ENCODE measurements around the gene LRRC75A.

Gene LRRC75A

DNA sequence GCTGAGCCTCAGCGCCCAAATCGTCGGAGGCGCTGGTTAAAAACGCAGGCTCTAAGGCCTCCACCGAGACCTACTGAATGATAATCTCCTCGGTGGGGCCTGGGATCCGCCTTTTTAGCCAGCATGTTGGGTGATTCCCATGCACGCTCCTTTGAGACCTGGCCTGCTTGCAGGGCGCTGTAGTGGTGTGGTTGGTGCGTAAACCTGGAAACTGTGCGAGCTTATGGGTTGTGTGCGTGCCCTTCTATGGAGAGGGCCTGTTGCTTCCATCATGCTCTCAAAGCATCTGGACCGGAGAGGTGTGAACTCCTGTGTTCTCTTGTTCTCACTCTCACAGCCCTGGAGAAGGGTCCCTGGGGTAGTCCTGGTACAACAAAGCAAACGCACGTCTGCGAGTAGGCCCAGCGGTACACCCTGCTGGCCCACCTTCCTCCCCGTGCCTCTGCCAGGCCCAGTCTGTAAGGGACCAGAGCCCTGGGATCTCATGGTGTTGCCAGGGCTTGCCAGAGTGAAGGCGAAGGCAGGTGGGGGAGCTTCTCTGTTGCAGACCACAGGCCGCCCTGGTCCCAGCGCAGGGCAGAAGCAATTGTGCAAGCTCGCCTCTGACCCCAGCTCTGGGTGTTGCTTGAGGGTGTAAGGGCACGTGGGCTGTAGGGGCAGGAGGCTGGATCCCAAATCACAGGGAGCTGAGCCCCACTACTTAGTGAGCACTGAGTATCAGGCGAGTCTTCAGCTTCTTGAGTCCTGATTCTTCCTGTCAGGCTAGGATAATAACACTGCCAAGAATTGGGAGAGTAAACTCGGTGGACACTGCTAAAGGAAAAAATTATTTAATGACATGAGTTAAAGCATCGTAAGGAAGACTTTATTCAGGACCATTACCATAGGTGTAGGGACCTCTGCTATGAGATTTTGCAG is 879 bp upstream of the LRRC75A start:
- DNase-seq = no peak

DNA sequence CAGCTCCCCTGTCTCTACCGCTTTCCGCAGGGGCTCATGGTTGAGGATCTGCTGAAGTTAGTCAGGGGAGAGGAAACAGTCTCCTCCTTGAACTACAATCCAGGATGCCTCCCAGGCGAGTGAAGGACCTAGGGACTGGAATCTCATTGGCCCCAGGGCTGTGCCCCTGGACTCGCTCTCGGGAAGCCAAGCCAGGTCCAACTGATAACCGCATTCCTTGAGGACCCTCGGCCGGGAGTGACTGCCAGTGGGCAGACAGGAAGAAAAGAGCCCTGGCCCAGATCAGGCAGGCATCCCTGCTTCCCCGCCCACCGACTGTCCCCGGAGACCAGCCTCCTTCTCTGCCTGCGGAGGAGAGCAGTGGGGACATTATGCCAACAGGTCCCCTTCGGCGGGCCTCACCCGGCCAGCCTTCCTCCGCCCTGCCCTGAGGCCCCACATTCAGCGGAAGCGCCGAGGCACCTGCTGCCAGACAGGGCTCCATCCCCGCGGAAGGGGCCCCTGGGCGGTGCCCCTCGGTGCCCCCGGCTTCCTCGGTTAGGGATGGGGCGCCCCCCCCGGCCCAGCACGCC is 776 bp downstream of the LRRC75A start:
- DNase-seq = peak; percentile 64

DNA sequence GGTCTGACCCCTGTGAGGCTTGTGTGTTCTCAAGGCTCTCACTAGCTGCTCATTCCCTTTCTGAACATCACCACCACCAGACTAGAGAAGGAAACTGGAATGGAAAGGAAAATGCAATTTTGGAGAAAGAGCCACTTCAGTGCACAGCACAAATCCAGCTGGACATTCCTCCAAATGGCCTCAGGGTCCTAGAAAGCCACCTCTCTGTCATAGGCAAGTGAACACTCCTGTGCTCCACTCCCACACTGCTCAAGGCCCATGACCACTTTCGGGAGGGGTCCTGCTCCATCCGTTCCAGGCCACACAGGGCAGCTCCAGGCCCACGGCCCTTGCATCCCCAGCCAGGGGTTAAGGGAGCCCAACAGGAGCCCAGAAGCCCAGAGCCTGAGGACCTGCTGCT is 2.6 kb downstream of the LRRC75A start:
- DNase-seq = no peak

DNA sequence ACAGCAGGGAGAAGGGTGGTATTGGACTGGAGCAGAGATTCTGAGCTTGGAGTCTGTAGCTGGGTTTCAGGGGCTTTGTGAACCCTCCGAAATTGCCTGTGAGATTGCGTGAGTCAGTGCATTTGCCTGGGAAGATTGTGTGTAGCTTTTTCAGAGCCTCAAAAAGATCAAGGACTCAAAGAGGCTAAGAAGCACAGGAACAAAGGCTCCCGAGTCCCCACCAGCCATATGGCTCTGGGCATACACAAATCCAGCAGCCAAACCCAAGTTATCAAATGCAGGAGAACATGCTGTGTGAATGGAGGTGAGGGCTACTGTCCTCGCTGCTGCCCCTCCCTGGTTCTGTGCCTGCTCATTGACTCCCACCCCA is 3.0 kb downstream of the LRRC75A start:
- DNase-seq = no peak

DNA sequence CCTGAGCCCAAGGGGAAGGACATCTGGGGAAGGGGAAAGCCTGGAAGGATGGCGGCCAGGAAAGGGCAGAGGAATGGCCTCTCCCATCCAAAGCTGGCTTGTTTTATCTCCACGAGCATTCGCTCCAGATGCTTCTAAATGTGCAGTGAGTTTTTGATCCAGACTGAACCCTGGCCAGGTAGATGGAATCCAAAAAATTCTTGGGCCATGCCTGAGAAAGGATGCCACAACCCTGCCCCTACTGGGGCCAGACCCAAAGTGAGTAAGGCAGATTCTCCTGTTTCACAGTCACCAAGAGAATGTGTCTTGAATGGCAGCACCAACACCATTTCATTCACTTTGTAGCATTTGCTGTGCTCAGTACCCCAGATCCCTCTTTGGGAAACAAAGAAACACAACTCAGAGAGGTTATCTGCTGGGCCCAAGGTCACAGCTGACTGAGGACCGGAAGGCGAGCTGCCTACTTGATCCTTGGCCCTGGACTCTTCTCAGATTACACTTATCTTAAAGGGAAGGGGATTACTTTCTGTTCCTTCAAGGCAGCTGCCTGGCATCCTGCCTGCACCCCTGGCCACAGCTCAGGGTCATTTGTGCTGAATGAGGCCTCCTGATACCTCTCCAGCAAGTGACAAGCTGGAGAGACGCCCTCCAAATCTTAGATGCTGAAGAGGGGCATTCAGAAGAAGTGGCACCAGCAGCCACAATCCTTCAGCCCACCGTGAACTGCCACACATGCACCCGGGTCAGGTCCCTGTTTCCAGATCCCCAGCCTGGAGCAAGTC is 3.6 kb downstream of the LRRC75A start:
- DNase-seq = no peak

DNA sequence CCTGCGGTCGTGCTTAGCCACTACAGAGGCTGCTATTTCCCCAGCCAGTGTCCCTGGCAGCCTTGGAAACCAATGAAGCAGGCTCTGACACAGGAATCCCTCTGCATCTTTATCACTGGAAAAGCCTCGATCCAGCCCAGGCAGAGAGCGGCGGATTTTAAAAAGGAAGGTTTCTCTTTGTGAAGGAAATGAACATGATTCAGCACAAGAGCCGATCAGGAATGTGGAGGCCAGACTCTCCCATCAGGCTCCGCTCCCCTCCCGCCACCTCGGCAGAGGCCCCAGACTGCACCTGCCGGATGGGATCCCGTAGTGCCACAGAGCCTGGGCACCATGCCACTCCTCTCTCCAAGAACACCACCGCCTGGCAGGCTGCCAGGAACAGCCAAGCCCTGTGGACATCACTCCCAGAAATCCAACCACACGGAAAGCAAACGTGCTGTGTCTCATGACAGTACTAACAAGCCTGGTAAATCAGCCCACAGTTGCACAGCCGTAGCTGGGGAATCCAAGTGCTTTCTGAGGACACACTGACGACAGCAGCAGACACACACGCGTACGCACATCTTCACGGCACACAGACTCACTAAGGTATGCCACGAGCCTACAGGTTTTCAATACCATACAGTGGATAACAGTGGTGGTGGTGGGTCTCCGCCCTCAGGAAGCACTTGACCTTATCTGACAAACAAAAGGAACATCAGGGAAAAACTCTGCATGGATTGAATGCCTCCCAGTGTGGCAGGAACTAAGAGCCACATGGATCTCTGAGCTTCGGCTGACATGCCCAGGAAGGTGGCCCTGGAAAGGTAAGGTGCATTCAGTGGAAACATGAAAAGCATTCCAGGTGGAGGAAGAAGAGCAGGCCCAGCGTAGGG is 5.4 kb downstream of the LRRC75A start:
- DNase-seq = peak; percentile 45

DNA sequence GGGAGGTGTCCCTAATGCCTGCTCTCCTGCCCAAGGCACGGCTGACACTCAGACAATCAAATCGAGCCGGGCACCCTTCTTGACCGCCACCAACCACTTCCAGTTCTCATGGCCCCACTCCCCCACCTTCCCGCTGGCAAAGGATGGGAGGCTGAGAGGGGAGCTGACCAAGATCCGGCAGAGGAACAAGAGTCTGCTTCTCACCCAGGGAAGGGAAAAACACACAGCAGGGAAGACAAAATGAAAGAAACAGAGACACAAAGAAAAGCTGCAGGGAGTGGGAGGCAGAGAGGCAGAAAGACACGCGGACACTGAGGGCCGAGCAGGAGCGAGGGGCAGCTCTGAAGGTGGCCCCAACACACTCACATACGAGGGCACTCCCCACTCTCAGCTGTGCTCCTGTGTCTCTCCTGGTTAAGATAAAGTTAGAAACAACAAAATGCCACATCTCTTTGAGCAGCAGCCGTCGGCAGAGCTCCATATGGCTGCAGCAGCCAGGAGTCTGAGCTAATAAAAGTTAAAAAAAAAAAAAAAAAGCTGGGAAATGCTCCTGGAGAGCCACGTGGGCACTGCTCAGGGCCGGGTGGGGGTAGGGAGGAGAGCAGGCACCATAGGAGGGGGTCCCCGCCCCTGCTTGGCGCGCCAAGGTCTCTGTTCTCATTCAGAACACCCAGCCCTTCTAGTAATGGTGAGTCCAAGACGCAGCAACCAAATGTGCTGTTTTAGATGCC is 7.4 kb downstream of the LRRC75A start:
- DNase-seq = peak; percentile 38

DNA sequence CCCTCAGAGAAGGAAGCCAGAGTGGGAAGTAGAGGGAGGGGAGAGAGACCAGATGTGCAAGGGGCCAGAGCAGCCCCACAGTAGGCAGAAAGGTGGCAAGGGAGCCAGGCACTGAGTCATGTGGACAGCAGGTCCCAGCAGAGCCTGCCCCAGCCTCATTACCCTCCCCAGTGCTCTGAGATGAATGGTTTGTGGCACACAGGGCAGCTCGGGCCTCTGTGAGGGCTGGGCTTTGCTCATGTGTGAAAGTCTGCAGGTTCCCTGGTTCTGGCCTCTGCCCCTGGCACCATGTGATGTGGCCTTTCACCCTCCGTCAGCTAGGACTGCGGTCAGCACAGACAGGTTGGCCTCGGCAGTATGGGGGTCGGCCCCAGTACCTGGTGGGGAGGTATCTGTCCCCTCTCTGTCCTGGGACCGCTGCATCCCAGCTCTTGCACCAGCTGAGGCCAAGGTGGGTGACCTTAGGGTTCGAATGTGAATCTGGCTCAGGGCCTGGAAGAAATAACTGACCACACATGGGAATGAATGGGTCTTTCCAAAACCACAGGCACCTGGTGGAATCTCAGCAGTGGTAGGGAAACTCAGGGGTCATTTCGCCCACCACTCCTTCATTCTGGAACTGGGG is 8.9 kb downstream of the LRRC75A start:
- no peak for DNase-seq

DNA sequence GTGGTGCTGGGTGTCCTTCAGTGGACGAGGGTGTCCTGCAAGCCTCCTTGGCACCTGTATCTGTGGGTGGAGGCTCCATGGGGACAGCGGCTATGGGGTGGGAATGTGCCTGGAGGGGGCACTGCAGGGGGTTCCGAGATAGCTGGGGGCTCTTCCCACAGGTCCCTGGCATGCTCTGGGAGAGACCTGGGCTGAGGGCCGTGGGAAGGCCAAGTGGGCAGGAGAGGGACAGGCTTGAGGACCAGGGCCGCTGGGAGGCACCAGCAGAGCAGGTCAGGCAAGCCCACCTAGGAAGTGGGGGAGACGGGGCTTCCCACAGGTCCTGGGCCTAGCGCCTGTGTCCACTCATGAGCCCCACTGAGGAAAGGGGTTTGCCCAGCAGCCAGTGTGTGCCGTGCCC is 9.7 kb downstream of the LRRC75A start:
- no peak for DNase-seq

DNA sequence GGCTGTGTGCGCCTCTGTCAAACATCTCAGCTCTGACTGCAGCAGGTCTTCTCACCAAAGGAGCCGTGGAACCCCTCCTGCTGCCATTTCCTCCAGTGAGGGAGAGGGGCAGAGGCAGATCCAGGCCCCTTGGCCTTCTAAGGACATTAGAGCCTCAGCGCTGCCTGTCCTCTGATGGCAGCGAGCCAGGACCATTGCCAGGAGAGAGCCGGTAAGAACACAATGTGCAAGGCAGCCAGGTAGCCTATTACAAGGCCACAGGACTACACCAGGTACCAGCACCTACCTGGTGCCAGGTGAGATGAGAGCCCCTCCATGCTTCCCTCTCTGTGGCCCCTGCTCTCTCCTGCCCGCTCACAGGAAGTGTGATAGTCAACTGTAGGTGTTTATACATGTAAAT is 11.0 kb downstream of the LRRC75A start:
- DNase-seq = no peak

DNA sequence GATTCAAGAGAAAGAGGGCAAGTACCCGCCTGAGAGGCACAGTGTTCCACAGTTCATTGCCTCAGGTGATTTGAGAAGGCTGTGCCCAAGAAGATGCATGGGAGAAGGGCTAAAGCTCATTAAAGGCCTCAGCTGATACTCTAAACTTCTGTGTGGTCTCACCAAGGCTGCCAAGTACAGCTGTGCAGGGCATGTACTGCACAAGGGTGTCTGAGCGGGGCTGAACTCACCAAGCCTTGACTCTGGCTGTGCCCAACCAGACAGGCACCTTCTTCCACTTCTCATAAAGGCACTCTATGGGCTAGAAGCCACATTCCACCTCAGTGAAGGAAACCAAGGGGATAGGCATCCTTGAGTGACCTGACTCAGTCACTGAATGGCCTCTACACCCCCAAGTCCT is 12.7 kb downstream of the LRRC75A start:
- no peak for DNase-seq

DNA sequence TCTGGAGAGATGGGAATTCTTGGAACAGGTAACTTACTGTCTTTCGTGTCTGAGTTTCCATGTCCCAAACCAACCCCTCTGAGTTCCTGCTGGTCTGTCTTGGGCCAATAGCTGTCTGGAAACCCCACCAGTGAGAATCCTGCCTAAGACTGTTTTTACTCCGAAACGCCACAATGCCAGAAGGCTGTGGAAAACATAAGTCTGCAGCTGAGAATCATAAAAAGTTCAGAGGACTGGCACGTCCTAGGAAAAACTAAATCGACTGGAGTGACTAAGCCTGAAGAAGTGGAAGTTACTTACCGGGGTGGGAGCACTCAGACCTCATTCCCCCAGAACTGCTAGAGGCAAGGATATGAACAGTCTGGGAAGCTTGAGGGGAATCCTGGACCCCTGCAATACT is 13.3 kb downstream of the LRRC75A start:
- no peak for DNase-seq

DNA sequence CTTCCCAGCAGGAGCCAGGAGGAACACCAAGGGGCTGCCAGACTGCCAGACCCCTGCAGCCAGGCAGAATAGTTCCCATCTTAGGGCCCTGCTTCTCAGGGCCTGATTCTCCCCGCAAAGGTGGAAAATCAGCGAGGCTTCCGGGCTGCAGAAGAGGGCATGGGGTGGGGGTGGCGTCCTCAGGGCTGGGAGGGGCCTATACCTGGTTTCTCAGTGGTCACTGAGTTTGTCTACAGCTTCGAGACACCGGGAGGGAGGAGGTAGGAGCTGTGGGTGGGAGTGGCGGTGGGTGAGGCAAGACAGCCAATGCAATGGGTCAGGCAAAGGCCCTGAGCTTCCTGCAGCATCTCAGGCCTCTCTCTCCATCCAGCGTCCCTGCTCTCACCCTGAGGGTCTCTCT is 14.3 kb downstream of the LRRC75A start:
- no peak for DNase-seq

DNA sequence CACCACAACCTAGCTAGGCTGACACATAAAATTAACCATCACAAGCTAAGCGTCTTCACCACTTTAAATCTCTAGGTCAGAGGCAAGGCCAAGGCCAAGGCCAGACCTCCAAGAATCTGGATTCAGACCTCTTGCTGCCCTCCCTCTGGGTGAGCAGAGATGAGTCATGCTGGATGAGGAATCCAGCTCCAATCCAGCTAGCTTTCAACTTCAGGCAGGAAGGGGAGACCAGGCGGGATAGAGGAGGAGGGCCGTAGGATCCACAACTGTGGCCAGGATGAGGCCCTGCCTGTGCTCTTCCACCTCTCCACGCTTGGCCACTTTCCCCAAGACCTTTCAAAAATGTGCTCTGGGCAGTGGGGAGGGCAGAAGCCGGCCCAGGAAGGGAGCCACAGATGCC is 14.7 kb downstream of the LRRC75A start:
- no peak for DNase-seq

DNA sequence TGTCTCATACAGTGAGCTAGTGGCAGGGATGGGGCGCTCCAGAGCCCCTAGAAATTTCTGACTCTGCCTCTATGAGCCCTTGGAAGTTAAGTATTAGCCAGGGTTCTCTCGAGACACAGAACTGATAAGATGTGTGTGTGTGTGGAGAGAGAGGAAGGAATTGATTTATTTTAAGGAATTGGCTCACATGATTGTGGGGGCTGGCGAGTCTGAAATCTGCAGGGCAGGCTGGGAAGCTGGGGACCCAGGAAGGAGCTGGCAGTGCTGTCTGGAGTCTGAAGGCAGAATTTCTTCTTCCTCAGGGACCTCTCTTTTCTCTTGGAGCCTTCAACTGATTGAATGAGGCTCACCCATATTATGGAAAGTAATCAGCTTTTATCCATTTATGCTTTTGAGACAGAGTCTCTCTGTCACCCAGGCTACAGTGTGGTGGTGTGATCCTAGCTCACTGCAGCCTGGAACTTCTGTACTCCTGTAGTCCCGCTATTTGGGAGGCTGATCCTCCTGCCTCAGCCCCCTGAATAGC is 16.8 kb downstream of the LRRC75A start:
- DNase-seq = no peak

DNA sequence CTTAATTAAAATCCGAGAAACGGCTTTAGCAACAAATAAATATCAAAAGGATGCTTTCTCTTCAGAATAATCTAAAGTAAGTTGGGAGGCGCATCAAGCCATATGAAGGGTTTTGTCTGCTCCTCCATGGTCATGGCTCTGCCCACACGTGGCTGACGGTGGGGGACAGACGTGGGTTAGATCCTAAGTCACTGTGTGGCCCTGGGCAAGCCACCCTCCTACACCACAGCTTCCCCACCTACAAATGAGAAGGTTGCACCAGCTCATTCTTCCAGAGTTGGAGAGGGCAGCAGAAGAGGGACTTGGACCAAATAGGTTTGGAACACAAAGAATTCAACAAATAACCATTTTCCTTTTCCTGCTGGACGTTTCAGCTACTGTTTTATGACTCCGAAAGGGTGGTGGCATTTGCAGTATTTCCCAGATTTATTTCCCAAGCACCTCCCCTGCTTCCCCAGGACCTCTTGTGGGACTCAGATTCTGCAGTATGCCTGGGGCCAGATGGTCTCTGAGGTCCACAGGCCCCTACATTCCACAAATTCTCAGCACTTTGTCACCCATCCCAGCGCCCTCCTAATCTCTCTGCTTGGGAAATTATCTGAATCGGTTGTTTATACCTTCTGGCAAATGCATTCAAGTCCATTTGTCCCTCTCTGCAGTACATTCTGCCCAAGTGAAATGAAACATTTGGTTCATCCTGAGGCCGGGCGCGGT is 17.8 kb downstream of the LRRC75A start:
- no peak for DNase-seq

DNA sequence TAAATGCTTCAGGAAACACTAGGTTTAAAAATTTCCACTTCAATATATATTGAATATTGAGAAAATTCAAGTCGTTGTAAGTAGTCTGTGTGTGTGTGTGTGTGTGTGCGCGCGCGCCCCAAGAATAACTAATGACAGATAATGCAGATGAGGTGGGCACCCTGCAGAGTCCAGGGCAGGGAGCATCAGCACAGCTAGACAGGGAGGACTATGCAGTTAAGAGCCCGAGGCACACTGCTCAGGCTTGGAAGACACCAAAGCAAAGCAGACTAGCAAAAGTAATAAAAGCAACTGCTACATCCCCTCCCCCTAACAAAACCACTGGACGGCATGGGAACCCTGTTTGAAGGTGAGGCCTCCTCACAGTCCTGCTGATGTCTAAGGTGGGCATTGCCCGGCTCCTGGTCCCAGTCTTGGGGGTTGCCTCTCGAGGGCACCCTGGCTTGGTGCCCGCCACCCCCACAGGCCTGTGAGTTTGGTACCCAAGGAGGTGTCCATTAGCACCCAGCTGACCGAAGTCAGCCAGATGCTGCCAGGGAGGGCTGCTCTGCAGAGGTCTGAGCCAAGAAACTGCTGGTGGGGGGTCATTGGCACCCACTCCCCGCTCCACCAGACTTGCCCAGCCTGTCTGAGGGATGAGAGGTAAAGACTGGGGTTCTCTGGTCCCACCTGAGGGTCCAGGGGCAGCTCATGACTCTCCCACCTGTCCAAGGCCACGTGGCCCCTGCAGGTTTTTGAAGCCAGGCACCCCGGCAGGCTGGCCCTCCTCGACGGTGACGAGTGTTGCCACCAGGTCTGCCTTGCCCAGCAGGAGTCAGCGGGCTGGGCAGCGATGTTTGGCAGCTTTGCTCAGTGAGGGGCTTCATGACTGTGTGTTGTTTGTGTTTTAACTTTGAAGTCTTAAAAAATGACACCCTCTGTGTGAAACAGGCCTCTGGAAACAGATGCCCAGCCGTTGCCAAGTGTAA is 18.7 kb downstream of the LRRC75A start:
- DNase-seq = no peak

DNA sequence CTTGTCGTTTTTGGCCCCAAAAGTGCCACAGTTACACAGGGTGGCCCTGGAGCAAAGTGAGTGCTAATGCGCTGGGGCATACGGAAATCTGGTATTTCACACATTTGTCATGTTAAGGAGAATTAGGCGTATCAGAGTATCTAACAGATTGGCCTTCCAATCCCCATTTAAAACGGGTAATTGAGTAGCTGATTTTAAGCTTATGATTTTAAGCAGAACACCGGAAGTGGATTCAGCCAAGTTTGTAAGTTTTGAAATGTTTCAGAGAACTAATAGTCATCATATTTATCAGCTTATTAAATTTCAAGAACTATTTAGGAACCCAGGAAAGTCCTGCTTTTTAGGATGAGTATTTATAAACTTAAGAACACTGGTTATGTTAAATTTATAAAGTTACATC is 19.5 kb downstream of the LRRC75A start:
- DNase-seq = no peak

DNA sequence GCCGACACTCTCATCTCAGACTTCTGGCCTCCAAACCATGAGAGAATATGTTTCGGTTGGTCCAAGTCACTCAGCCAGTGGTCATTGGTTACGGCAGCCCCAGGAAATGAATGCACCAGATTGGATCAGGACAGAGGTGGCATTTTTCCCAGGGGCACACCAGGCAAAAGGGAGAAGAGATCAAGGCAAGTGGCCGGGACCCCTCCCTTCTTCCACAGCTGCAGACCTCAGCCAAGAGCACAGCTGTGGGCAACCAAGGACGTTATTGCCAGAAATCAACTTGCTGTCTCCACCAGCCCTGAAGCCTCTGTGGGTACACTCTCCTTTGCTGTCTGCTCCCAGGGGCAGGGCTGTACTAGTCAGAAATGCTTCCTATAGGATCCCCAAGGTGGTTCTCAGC is 20.7 kb downstream of the LRRC75A start:
- no peak for DNase-seq
